Dedifferentiated amniotic fluid mesenchymal stem cell (primary cell): ENCODE results near the gene CACNB2.

ENCODE experiments used
- DNase-seq: peaks from one replicate; pipeline ENCODE4 v3.0.0-alpha.2; 2016; ENCODE audit errors: extremely low spot score

Gene CACNB2

GRCh38 chr10:18334116-18334867 lies 194.1 kb downstream of the CACNB2 start:
- DNase-seq = no peak

- DNase-seq = no peak
Measured at GRCh38 chr10:18340496-18341051, 200.3 kb downstream of the CACNB2 start.

- DNase-seq = no peak
Measured at GRCh38 chr10:18341055-18341454, 200.8 kb downstream of the CACNB2 start.

DNA sequence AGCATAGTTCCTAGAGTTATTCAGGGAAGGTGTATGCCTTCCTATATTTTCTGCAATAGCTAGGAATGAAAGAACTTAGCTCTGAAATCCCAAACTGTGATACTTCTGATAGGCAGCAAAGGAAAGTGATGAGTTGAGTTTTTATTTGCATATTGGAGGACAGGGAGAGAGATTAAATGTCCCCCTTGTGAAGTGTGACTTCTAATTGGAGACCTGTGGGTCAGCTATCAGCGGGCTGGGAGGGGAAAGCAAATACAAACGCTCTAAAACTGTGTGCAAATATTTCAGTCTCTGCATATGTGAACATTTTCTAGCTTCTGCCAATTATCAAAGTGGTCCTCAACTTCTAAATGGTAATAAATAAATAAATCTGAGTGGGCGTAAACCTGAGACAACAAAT lies 203.3 kb downstream of the CACNB2 start:
- DNase-seq = no peak

DNA sequence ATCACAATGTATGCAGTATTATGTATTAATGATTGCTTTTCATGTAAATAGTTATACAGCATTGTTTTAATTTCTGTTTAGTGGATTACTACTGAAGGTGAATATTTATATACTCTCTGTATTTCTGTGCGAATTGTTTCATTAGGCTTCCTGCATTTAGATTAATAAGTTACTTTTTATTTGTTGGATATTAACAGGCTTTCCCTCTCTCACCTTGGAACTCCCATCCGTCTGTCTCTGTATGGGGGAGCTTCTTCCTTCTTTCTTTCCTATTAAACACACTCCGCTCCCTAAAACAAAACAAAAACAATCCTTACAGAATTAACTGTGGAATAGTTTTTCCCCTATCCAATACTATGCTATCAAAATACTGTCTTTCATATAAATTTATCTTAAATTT lies 205.1 kb downstream of the CACNB2 start:
- DNase-seq = no peak

GRCh38 chr10:18350340-18350739 lies 210.1 kb downstream of the CACNB2 start:
- no peak for DNase-seq

DNA sequence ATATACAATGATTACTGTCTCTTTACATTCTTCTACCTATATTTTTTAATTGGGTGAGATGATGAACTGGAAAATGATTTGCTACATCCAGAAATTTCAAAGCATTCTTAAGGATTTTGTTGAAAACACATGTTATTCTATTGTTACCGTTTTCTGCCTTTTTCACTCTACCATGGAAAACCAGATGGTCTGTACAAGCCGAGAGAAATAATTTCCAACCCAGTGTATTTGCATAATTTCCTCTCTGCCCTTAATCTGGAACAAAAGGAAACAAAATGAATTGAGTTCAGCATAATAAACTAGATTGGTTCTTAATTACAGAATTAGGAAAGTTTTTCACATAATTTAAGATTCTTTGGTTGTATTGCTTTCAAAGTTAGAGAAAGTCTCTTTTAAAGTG lies 211.2 kb downstream of the CACNB2 start:
- no peak for DNase-seq

- no peak for DNase-seq
Measured at GRCh38 chr10:18352175-18352574, 212.0 kb downstream of the CACNB2 start.

GRCh38 chr10:18359812-18360211 lies 219.6 kb downstream of the CACNB2 start:
- DNase-seq = no peak

DNA sequence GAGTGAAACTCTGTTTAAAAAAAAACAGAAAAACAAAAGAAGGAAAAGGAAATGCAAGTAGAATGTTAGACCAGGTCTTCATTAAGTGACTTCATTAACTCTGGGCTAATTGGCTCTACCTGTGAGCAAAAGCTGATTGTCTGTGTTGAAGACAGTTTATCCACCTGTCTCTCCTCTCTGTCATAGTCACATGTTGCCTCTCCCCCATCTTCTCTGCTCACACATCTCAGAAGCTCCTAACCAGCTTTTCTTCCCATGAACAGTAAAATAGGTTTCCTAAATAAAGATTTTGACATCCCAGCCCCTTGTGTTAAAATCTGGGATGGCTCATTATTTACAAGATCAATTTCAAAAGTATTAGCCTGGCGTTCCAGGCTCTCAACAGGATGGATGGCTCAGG lies 222.7 kb downstream of the CACNB2 start:
- no peak for DNase-seq

- DNase-seq = no peak
Measured at GRCh38 chr10:18364987-18365775, 225.0 kb downstream of the CACNB2 start.

GRCh38 chr10:18367840-18368239 lies 227.6 kb downstream of the CACNB2 start:
- no peak for DNase-seq

DNA sequence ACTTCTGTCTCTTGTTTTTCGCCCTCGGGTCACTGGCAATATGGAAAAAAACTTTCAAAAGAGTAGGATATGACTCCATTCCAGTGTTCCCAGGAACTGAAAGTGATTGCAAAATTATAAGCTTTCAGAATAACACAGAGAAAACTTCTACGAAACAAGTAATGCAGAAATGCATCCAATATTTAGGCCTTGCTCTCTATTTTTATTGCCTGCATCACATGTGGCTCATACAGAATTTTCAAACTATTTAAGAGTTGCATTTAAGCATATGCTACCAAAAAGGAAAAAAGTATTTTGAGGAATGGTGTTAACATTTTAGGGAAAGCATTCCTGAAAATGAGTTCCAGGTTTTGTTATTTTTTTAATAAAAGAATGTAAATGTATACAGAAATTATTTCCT lies 228.0 kb downstream of the CACNB2 start:
- DNase-seq = no peak

GRCh38 chr10:18368682-18369081 lies 228.5 kb downstream of the CACNB2 start:
- peak; percentile 59 for DNase-seq

DNA sequence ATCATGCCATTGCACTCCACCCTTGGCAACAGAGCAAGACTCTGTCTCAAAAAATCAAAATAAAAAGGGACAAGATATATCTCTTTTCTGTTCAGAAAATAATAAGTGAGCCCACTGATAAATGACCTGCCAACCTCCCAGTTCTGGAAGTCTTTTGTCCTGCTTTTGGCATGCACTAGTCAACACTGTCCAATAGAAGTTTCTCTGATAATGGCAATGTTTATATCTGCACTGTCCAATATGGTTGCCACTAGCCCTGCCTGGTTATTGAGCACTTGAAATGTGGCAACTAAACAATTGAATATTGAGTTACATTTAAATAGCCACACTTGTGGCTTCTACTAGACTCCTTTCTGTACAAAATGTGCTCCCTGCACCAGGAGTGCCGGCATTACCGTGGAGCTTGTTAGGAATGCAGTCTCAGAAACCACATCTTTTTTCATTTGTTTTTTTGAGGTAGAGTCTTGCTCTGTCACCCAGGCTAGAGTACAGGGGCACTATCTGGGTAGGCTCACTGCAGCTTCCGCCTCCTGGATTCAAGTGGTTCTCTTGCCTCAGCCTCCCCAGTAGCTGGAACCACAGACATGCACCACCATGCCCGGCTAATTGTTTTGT lies 229.7 kb downstream of the CACNB2 start:
- DNase-seq = no peak

DNA sequence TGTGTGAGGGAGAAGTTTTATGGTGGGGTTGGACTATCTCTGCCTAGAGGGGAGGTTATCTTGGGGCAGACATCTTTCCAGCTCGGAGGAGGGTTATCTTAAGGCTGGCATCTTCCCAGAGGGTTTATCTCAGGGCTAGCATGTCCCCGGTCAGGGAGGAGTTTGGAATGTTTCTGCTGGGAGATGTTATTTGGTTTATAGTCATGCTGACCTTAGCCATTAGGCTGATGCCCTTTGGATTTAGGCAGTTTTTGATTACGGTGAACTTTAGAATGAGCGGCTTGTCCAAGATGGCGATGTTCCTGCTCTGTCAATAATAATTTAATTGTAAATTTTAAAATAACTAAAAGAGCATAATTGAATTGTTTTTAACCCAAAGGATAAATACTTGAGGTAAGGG lies 236.4 kb downstream of the CACNB2 start:
- no peak for DNase-seq

GRCh38 chr10:18377898-18378297 lies 237.7 kb downstream of the CACNB2 start:
- DNase-seq = no peak

DNA sequence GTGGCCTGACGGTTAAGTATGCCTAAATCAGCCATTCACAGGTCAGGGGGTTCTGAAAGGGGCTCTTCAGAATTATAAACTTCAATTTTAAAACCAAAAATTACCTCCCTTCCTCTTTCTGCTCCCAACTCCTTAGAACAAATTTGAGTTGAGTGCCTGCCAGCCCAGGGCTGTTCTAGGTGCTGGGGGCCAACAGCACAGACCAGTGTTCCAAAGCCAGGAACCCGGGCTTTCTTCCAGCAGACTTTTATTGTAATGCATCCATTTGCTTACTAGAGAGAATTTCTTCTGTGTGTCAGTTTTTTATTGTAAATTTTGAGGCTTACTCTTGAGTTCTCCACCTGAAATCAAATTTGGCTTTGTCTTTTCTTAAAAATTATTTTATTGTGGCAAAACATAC lies 238.5 kb downstream of the CACNB2 start:
- no peak for DNase-seq

DNA sequence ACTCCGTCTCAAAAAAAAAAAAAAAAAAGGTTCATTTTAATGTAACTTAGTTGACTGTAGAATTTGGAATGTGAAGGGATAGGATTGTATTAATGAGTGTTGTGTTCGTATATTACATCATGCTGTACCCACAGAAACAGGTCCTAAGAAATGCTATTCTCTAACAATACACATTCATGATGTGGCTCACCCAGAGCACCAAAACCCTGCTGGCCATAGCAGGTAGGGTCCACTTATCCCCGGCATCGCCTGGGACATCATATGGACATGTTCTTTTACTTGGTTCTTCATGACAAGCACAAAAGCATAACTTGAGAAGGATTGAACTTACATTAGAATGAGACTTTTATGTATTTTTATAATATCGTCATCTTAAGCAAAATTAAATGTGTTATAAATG lies 241.5 kb downstream of the CACNB2 start:
- DNase-seq = no peak

- no peak for DNase-seq
Measured at GRCh38 chr10:18397906-18398305, 257.7 kb downstream of the CACNB2 start.

DNA sequence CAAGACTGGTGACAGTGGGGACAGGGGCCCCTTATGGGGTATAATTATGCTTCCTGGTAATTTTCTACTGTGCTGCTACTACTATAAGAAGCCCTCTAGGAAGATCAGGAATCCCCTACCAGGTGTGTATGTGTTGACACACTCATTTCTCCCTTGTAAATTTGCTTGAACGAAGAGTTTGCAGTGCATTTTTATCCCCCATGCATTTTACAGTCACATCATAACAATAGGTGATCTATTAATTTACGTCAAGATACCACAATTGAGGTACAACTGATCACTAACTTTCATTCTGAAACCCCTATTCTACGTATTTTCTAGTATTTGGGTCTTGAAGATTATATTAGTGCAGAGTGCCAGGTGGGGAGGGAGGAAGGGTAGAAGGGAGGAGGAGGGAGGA lies 258.9 kb downstream of the CACNB2 start:
- no peak for DNase-seq

DNA sequence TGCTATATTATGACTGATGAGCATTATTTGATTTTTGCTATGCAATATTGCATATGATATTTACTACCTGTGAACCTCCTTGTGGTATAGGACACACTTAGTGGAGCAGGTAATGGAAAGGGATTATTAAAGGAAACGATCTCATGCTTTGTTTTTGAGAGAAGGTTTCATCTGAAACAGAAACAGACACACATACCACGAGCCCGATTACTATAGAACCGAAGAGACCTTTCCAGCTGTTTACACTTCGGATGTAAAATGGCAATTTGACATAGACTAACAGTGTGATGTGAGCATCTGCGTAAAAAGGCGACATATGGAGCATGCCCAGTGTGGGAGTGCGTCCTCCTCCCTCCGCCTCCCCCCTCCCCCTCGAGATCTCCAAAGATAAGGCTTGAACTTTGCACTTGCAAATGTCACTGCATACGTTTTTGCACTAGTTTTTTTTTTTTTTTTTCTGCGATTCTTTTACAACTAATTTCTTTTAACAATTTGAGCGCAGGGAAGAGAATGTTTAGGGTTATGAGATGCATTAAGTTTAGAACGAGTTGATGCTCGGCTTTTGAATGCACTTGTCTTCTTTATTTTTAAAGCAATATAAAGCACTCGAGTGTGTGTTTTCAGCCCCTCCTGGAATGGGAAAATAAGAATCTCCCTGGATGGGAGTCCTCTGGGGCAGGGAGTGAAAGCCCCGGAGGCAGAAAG lies 260.1 kb downstream of the CACNB2 start:
- DNase-seq = no peak
